Central memory CD8-positive, alpha-beta T cell (primary cell): ENCODE results near the gene CLNK.

Experiments used
- ATAC-seq: fragments of 150-1000 bp; cut with Tn5 transposase; replicated peaks from 2 replicates; pipeline ENCODE4 v1.10.0; 2022; ENCODE audit warnings: mild to moderate bottlenecking, moderate FRiP score, moderate number of reproducible peaks; ENCODE audit not compliant: poor library complexity, severe bottlenecking; ENCODE audit errors: extremely low read depth
- DNase-seq, 2 donors: peaks; one replicate each; pipeline ENCODE4 v3.0.0; 2021; ENCODE audit warnings: low spot score in 2 of 2
- H3K27ac Mint-ChIP-seq: one replicate; pipeline ENCODE4 v1.8.0; 2022; ENCODE audit warnings: low read depth, mild to moderate bottlenecking, moderate library complexity, mixed read lengths
- H3K27me3 Mint-ChIP-seq: one replicate; pipeline ENCODE4 v1.8.0; 2022; ENCODE audit warnings: mixed read lengths
- H3K36me3 Mint-ChIP-seq: one replicate; pipeline ENCODE4 v1.8.0; 2022; ENCODE audit warnings: mild to moderate bottlenecking, moderate library complexity, mixed read lengths; ENCODE audit not compliant: insufficient read depth
- H3K4me1 Mint-ChIP-seq: one replicate; pipeline ENCODE4 v1.8.0; 2022; ENCODE audit warnings: mixed read lengths
- H3K4me3 Mint-ChIP-seq: one replicate; pipeline ENCODE4 v1.8.0; 2022; ENCODE audit warnings: mild to moderate bottlenecking, moderate library complexity, mixed read lengths
- H3K9me3 Mint-ChIP-seq: one replicate; pipeline ENCODE4 v1.8.0; 2022; ENCODE audit warnings: mixed read lengths

The CLNK gene

DNA sequence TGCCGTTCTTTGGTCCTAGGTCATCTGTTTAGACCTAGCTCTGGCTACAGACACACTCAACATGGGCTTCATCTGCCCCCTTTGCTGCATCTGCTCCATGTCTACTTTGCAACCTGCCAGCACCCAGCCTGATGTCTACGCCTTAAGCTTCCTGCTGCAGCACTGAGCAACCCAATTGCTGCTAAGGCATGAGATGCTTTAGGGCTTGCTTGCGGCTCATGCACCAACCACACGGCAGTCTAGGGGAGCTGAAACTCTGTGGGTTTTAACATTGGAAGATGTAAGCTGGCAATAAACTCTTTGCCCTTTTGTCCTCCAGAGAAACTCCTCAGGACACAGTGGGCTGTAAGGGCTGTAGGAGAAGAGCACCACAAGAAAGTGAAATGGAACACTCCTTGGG lies 11.7 kb upstream of the CLNK start:
- Mint-ChIP-seq H3K36me3 (no peaks in the 10 kb centered on the region), H3K9me3 (peaks cover 4% of the 10 kb centered on the region), H3K27me3 (no peaks in the 10 kb centered on the region), H3K27ac (no peak overlapping the region), H3K4me3 (no peak overlapping the region), H3K4me1 (no peaks in the 10 kb centered on the region)
- DNase-seq (no peak), ATAC-seq (no peak)

DNA sequence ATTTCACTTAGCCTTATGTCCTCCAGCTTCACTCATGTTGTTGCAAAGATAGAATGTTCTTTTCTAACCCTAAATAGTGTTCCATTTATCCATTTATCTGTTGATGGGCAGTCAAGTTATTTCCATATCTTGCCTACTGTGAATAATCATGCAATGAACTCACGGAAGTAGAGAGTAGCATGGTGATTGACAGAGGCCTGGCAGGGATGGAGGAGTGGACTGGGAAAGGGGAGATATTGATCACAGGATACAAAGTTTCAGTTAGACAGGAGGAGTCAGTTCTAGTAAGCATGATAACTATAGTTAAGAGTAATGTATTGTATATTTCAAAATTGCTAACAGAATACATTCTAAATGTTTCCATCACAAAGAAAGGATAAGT lies 10.3 kb upstream of the CLNK start:
- no peak overlapping the region for H3K4me3 Mint-ChIP-seq
- no peak overlapping the region for H3K27ac Mint-ChIP-seq
- peaks cover 4% of the 10 kb centered on the region for H3K9me3 Mint-ChIP-seq
- no peak for ATAC-seq
- no peaks in the 10 kb centered on the region for H3K36me3 Mint-ChIP-seq
- H3K4me1 Mint-ChIP-seq = no peaks in the 10 kb centered on the region
- no peaks in the 10 kb centered on the region for H3K27me3 Mint-ChIP-seq
- DNase-seq = no peak

DNA sequence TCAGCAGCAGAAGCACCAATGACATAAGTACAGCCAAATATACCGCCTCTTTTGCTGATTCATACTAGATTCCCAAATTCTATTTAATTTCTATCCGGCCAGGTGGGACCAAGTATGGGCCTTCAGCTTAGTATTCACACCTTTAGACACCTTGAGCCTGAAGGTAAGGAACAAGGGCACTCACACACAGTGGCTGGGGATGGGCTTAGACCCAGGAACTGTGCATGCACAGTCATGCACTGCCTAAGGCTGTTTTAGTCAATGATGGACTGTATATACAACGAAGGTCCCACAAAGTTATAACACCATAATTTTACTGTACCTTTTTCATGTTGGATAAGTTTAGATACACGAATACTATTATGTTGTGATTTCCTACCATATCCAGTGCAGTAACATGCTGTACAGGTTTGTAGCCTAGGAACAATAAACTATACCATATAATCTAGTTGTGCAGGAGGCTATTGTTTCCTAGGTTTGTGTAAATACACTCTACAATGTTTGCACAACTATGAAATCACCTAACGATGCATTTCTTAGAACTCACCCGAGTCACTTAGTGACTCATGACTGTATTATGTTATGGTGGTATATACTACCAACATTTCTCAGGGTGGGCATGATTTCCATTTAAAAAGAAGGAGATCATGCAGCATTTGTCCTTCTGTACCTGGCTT lies 9.7 kb upstream of the CLNK start:
- Mint-ChIP-seq H3K36me3 (no peaks in the 10 kb centered on the region), H3K27ac (no peak overlapping the region), H3K27me3 (no peaks in the 10 kb centered on the region), H3K4me3 (no peak overlapping the region), H3K9me3 (peaks cover 4% of the 10 kb centered on the region), H3K4me1 (no peaks in the 10 kb centered on the region)
- no peak for ATAC-seq
- DNase-seq = no peak

DNA sequence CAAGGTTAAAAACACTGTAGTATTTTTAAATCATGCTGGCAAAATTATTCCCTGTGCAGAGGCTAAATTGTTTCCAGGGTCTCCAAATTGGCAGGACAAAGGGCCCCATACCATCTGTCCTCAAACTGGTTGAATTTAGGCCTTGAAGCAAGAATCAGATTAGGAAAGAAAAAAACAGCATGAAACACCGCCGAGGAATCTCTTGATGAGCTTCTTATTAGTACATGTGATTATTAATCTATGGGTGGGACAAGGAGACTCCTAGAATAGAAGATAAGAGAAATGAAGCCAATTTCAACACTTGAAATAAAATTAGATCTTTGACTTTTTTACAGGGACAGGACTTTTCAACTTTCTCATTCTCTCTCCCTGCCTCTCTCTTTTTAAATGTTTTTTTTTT lies 7.1 kb upstream of the CLNK start:
- no peaks in the 10 kb centered on the region for H3K27me3 Mint-ChIP-seq
- no peaks in the 10 kb centered on the region for H3K4me1 Mint-ChIP-seq
- H3K4me3 Mint-ChIP-seq = no peak overlapping the region
- ATAC-seq (no peak), DNase-seq (no peak)
- H3K9me3 Mint-ChIP-seq = no peaks in the 10 kb centered on the region
- no peaks in the 10 kb centered on the region for H3K36me3 Mint-ChIP-seq
- H3K27ac Mint-ChIP-seq = no peak overlapping the region

DNA sequence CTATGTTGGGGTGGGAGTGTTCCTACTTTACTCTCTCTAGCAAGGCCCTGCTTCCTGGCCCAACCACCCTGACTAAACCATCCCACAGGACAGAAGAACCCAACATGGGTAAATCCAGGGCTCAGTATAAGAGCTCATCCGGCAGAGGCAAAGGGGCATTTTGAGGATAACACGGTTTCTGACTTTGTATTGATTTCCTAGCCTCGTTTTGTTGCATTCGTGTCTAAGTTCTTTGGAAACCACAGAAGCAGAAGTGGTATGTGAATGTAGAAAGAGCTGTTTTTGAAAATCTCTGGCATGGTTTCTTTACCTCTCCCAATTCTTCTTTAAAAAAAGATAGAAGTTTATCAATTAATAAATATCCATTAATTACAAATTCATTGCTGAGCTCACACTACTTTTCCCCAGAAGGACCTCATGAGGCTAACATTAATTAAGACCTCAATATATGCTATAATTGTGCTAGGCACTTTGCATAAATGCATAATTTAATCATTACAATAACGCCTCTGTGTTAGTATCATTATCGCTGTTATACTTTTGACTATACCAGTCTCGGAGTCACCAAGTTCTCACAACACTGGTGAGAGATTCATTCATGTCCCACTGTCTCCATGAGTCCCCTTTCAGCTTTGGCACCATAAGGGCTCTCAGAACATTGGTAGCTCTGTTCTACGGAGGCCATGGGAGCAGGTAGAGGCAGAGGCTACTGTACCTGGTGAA lies 5.8 kb upstream of the CLNK start:
- H3K9me3 Mint-ChIP-seq = no peaks in the 10 kb centered on the region
- H3K36me3 Mint-ChIP-seq = no peaks in the 10 kb centered on the region
- no peak overlapping the region for H3K4me3 Mint-ChIP-seq
- H3K27ac Mint-ChIP-seq = no peak overlapping the region
- H3K27me3 Mint-ChIP-seq = no peaks in the 10 kb centered on the region
- ATAC-seq (no peak), DNase-seq (no peak)
- H3K4me1 Mint-ChIP-seq = no peaks in the 10 kb centered on the region

DNA sequence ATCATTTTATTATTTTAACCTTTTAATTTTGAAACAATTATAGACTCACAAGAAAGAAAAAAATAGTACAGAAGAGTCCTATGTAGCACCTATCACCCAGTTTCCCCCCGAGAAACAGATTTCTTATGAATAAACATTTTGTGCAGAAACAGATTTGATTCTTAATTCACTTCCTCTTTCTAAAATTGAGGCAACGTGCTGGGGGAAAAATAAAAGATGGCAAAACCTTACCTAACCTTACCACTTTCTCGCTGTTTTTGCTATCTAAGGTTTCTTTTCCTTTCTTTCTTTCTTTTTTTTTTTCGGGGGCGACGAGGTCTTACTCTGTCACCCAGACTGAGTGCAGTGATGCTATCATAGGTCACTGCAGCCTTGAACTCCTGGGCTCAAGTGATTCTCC lies 4.3 kb upstream of the CLNK start:
- H3K27me3 Mint-ChIP-seq = no peaks in the 10 kb centered on the region
- ATAC-seq = no peak
- DNase-seq = no peak
- no peaks in the 10 kb centered on the region for H3K9me3 Mint-ChIP-seq
- H3K36me3 Mint-ChIP-seq = no peaks in the 10 kb centered on the region
- no peak overlapping the region for H3K27ac Mint-ChIP-seq
- H3K4me1 Mint-ChIP-seq = no peaks in the 10 kb centered on the region
- no peak overlapping the region for H3K4me3 Mint-ChIP-seq

DNA sequence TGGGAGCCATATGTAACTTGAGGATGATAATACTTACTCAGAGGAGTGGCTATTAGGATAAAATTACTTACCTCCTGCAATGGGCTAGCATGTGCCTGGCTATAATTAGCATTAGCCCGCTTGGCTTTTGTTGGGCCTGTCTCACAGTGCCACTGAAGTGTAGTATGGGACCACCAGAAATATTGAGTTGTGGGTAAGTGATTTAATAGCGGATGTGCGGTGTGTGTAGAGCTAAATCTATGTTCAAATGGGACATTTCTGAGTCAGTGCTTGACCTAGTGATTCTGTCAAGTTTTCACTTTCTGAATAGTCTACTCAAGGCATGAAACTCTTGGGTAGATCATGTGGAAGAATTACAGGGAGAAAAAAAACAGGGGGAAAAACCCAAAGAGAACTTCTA lies 3.5 kb upstream of the CLNK start:
- Mint-ChIP-seq H3K4me1 (no peaks in the 10 kb centered on the region), H3K27ac (no peak overlapping the region), H3K4me3 (no peak overlapping the region), H3K36me3 (no peaks in the 10 kb centered on the region), H3K27me3 (no peaks in the 10 kb centered on the region), H3K9me3 (no peaks in the 10 kb centered on the region)
- ATAC-seq (no peak), DNase-seq (no peak)

DNA sequence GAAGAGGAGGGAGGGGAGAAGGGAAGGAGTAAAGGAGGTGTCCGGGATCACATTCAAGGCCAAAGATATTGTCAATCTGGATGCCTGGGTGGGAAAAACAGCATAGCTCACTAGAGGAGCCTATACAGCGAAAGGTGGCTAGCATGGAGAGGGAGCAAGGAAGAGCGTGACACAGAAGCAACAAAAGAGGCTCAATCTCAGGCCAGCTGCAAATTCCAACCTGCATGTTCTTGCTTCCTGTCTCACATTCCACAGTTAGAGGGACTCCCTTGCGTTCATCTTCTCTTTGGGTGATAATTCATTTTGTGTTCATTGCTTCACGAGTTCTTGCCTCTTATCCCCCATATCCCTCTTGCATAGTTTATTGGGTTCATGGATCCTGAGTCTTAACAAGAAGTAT lies 3.0 kb upstream of the CLNK start:
- H3K9me3 Mint-ChIP-seq = no peaks in the 10 kb centered on the region
- no peak for DNase-seq
- no peak overlapping the region for H3K27ac Mint-ChIP-seq
- H3K4me1 Mint-ChIP-seq = no peaks in the 10 kb centered on the region
- no peak for ATAC-seq
- no peaks in the 10 kb centered on the region for H3K36me3 Mint-ChIP-seq
- H3K4me3 Mint-ChIP-seq = no peak overlapping the region
- H3K27me3 Mint-ChIP-seq = no peaks in the 10 kb centered on the region

DNA sequence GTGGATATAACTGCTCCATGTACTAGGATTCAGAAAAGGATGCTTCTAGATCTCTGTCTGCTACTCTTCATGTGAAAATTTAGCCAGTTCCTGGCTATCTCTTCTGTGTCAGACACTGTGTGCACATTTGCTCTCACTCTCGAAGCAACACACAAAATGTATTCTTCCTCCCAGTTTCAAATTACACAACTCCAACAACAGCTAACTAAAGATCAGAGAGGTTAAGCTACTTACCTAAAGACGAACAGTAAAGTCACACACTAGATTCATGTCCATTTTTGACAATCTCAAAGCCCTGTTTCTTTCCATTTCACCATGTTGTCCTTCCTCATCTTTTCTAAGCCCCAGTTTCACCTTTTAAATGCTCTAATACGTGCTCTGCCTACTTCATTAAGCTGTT lies 2.2 kb downstream of the CLNK start:
- H3K36me3 Mint-ChIP-seq = peaks cover 2% of the 10 kb centered on the region
- no peaks in the 10 kb centered on the region for H3K27me3 Mint-ChIP-seq
- no peak overlapping the region for H3K27ac Mint-ChIP-seq
- H3K4me1 Mint-ChIP-seq = no peaks in the 10 kb centered on the region
- no peak for ATAC-seq
- no peak for DNase-seq
- H3K4me3 Mint-ChIP-seq = no peak overlapping the region
- no peaks in the 10 kb centered on the region for H3K9me3 Mint-ChIP-seq

DNA sequence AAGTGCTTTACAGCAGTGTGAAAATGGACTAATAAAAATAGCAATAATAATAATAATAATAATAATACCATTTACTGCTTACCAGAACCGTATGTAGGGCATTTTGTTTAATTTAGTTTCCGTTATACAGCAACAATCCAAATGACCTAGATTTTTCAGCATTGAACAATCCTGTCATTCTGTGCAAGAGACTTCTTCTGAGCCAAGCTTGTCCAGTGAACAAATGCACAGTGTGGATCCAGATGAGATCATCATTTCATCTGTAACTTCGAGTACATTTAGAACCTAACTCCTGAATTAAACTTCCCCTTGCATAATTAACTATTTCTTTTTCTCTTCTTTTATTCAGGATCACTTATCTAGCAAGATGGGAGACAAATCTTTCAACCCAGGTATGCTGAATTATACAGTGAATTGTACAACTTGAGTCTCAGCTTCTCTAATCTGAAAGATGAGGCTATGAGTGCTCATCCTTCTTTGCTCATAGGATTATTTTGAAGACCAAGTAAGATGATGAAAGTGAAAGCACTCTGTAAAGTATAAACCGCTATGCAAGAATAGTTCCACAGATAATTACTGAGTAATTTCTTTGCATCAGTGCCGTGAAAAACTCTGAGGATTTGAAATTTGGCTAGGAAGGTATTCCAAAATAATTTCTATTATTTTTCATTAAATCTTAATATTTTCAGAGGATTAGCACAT lies 6.6 kb downstream of the CLNK start:
- ATAC-seq = no peak
- Mint-ChIP-seq H3K4me3 (no peak overlapping the region), H3K4me1 (no peaks in the 10 kb centered on the region), H3K27me3 (no peaks in the 10 kb centered on the region), H3K36me3 (peaks cover 2% of the 10 kb centered on the region), H3K27ac (peak overlapping the region; percentile 38), H3K9me3 (no peaks in the 10 kb centered on the region)
- DNase-seq = no peak

DNA sequence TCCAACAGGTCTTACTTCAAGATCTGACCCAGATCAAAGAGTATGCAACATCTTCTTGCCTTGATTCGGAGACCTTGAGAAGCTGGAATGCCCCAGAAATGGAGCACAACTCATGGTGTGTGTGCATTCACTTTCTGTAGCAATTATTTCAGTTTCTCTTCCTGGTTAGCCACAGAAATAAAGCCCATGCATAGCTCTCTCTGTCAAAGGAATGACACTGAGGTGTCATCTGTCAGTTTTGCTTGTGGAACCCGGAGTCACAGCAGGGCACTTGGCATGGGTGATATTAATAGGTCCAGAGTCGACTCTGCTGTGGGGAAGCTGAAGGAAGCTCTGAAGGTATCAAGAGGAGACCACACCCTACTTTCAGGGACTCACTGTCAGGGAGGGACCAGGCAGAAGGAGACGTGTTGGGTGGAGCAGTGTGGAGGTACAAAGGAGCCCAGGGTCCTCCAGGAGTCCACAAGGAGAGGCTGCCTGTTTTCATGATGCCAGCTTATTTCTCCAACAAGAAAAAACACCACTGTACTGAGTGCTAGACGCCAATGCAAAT lies 10.7 kb downstream of the CLNK start:
- no peak overlapping the region for H3K4me3 Mint-ChIP-seq
- no peaks in the 10 kb centered on the region for H3K9me3 Mint-ChIP-seq
- ATAC-seq (no peak), DNase-seq (no peak)
- no peaks in the 10 kb centered on the region for H3K27me3 Mint-ChIP-seq
- peaks cover 2% of the 10 kb centered on the region for H3K36me3 Mint-ChIP-seq
- H3K27ac Mint-ChIP-seq = no peak overlapping the region
- no peaks in the 10 kb centered on the region for H3K4me1 Mint-ChIP-seq

DNA sequence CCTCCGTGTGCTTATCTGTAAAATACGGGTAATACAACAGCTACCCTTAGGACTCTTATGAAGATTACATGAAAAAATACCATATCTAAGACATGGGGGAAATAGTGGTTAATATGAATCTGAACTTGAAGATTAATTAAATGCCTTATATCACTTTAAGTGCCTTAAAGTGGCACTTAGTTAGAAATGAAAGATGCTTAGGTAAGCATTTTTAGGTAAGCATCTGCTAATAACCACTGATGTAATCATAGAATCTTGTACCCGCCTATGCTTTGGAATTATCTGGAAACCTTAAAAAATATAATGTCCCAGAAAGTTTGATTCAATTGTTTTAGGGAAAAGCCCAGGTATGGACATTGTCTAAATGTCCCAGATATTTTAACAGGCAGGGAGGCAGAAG lies 12.2 kb downstream of the CLNK start:
- H3K4me1 Mint-ChIP-seq = no peaks in the 10 kb centered on the region
- H3K27me3 Mint-ChIP-seq = no peaks in the 10 kb centered on the region
- ATAC-seq (no peak), DNase-seq (no peak)
- H3K4me3 Mint-ChIP-seq = no peak overlapping the region
- no peak overlapping the region for H3K27ac Mint-ChIP-seq
- H3K36me3 Mint-ChIP-seq = peaks cover 2% of the 10 kb centered on the region
- H3K9me3 Mint-ChIP-seq = no peaks in the 10 kb centered on the region

DNA sequence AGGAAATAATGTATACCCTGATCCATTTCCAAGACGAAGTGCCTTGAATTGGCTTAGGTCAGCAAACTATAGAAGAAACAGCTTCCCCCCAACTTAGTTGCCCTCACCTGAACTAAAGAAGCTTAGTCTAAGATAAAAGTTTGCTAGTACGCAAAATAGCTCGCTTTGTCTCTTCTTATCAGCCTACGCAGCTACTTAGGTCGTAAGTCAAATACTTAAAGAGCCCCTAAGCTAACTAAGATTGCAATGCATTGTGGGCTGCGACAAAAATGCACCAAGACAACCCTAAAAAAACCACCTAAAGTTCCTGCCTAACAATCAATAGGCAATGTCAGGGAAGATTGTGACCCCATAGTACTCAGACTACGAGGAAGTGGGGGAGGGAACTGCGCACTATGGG lies 12.8 kb downstream of the CLNK start:
- ATAC-seq (no peak), DNase-seq (no peak)
- H3K9me3 Mint-ChIP-seq = no peaks in the 10 kb centered on the region
- H3K27me3 Mint-ChIP-seq = no peaks in the 10 kb centered on the region
- H3K27ac Mint-ChIP-seq = no peak overlapping the region
- peaks cover 2% of the 10 kb centered on the region for H3K36me3 Mint-ChIP-seq
- H3K4me1 Mint-ChIP-seq = no peaks in the 10 kb centered on the region
- no peak overlapping the region for H3K4me3 Mint-ChIP-seq
